Mesenchymal stem cell (in vitro differentiated cells and primary cell): Measurements from ENCODE around the gene CFAP97D1.

ENCODE experiments used
- DNase-seq: peaks from one replicate; pipeline ENCODE4 v3.0.0-alpha.2; 2013
- H2AFZ ChIP-seq: one replicate; pipeline ENCODE4 v1.6.1; 2013; ENCODE audit warnings: low read depth, mild to moderate bottlenecking, control low read depth, inconsistent platforms, low read length, moderate library complexity
- H2AK5ac ChIP-seq: 2 replicates; pipeline ENCODE4 v1.6.1; 2013; ENCODE audit warnings: low read length, moderate library complexity, mild to moderate bottlenecking, inconsistent platforms; ENCODE audit not compliant: severe bottlenecking
- H2BK120ac ChIP-seq: one replicate; pipeline ENCODE4 v1.6.1; 2013; ENCODE audit warnings: low read depth, mild to moderate bottlenecking, inconsistent platforms, low read length, moderate library complexity
- H2BK12ac ChIP-seq, 2 experiments: one replicate each; pipeline ENCODE4 v1.6.1; 2013; ENCODE audit warnings: inconsistent platforms in 2 of 2, low read length in 2 of 2, mild to moderate bottlenecking in 2 of 2, moderate library complexity in 2 of 2, control low read depth in 1 of 2
- H2BK15ac ChIP-seq: one replicate; pipeline ENCODE4 v1.6.1; 2013; ENCODE audit warnings: mild to moderate bottlenecking, low read depth, inconsistent platforms; ENCODE audit not compliant: poor library complexity, severe bottlenecking
- H2BK5ac ChIP-seq: 2 replicates; pipeline ENCODE4 v1.6.1; 2013; ENCODE audit warnings: low read depth, mild to moderate bottlenecking, low read length, control low read depth, inconsistent platforms; ENCODE audit not compliant: poor library complexity, severe bottlenecking
- H3K14ac ChIP-seq, 2 experiments: one replicate each; pipeline ENCODE4 v1.6.1; 2013; ENCODE audit warnings: inconsistent platforms in 2 of 2, low read length in 2 of 2, control low read depth in 1 of 2, mild to moderate bottlenecking in 1 of 2, moderate library complexity in 1 of 2
- H3K18ac ChIP-seq, 2 experiments: one replicate each; pipeline ENCODE4 v1.6.1; 2013; ENCODE audit warnings: inconsistent platforms in 2 of 2, low read length in 2 of 2, control low read depth in 1 of 2, low read depth in 1 of 2, mild to moderate bottlenecking in 1 of 2
- H3K23ac ChIP-seq, 2 experiments: one replicate each; pipeline ENCODE4 v1.6.1; 2013; ENCODE audit warnings: inconsistent platforms in 2 of 2, low read length in 2 of 2, mild to moderate bottlenecking in 2 of 2, moderate library complexity in 2 of 2, control low read depth in 1 of 2
- H3K27ac ChIP-seq: 2 replicates; pipeline ENCODE4 v1.5.1; 2013; ENCODE audit warnings: mild to moderate bottlenecking, moderate library complexity, low read length, control low read depth, inconsistent platforms; ENCODE audit not compliant: poor library complexity, severe bottlenecking
- H3K27me3 ChIP-seq, 2 experiments: 2 replicates each; pipeline versions ENCODE4 v1.6.1 to v1.7.0; 2013; ENCODE audit warnings: low read length in 2 of 2, mild to moderate bottlenecking in 2 of 2, moderate library complexity in 2 of 2, control low read depth in 1 of 2, inconsistent platforms in 1 of 2; ENCODE audit not compliant: control insufficient read depth in 1 of 2, insufficient read depth in 1 of 2
- H3K36me3 ChIP-seq, 2 experiments: 2 replicates each; pipeline versions ENCODE4 v1.6.1 to v1.7.0; 2013; ENCODE audit warnings: low read length in 2 of 2, control low read depth in 1 of 2, inconsistent platforms in 1 of 2, low read depth in 1 of 2, mild to moderate bottlenecking in 1 of 2; ENCODE audit not compliant: insufficient read depth in 2 of 2, control insufficient read depth in 1 of 2
- H3K4ac ChIP-seq, 2 experiments: one replicate each; pipeline ENCODE4 v1.6.1; 2013; ENCODE audit warnings: inconsistent platforms in 2 of 2, low read length in 2 of 2, mild to moderate bottlenecking in 2 of 2, moderate library complexity in 2 of 2, control low read depth in 1 of 2, low read depth in 1 of 2
- H3K4me1 ChIP-seq: 2 replicates; pipeline ENCODE4 v1.6.1; 2013; ENCODE audit warnings: low read depth, low read length, control low read depth; ENCODE audit not compliant: control insufficient read depth, insufficient read depth
- H3K4me2 ChIP-seq: 2 replicates; pipeline ENCODE4 v1.6.1; 2013; ENCODE audit warnings: low read length, mild to moderate bottlenecking, inconsistent platforms; ENCODE audit not compliant: poor library complexity, severe bottlenecking
- H3K4me3 ChIP-seq, 2 experiments: 2 replicates each; pipeline versions ENCODE4 v1.5.1 to v1.7.0; 2013; ENCODE audit warnings: low read length in 2 of 2, mild to moderate bottlenecking in 2 of 2, control low read depth in 1 of 2, low read depth in 1 of 2; ENCODE audit not compliant: insufficient read depth in 1 of 2
- H3K79me1 ChIP-seq: replicated peaks from 2 replicates; pipeline ENCODE4 v1.6.1; 2013; ENCODE audit warnings: mild to moderate bottlenecking, control low read depth, low read length, inconsistent platforms; ENCODE audit not compliant: poor library complexity, severe bottlenecking
- H3K9ac ChIP-seq: 2 replicates; pipeline ENCODE4 v1.7.0; 2013; ENCODE audit warnings: mild to moderate bottlenecking, low read length, moderate library complexity
- H3K9me3 ChIP-seq: 2 replicates; pipeline ENCODE4 v1.7.0; 2013; ENCODE audit warnings: mild to moderate bottlenecking, low read length; ENCODE audit not compliant: control insufficient read depth
- H4K8ac ChIP-seq: one replicate; pipeline ENCODE4 v1.6.1; 2013; ENCODE audit warnings: inconsistent platforms, mild to moderate bottlenecking, low read length, moderate library complexity
- H4K91ac ChIP-seq: one replicate; pipeline ENCODE4 v1.6.1; 2013; ENCODE audit warnings: mild to moderate bottlenecking, low read length, inconsistent platforms
- WGBS: methylation state at CpG from one replicate; pipeline ENCODE4 v1.1.7; 2013; ENCODE audit warnings: mixed read lengths; 5-methylcytosine and 5-hydroxymethylcytosine counted together

The CFAP97D1 gene

GRCh38 chr17:43772877-43773648, 7.2 kb upstream of the CFAP97D1 start:
- Histone ChIP-seq H3K4ac (no peak overlapping the region), H4K91ac (no peak overlapping the region), H2BK120ac (no peak overlapping the region), H3K18ac (no peak overlapping the region), H3K14ac (no peak overlapping the region), H3K27me3 (no peaks in the 10 kb centered on the region), H2AFZ (no peak overlapping the region), H4K8ac (no peak overlapping the region), H3K4me2 (no peak overlapping the region), H3K27ac (no peak overlapping the region), H3K9me3 (no peaks in the 10 kb centered on the region), H3K36me3 (peaks cover 72 to 83% of the 10 kb centered on the region in 2 experiments), H3K23ac (no peak overlapping the region), H2BK12ac (no peak overlapping the region), H3K4me1 (peaks cover 13% of the 10 kb centered on the region), H2AK5ac (no peak overlapping the region), H3K79me1 (peaks cover 46% of the 10 kb centered on the region), H2BK5ac (no peak overlapping the region), H3K9ac (no peak overlapping the region), H3K4me3 (no peak overlapping the region), H2BK15ac (no peak overlapping the region)
- DNase-seq: no peak
- 94% methylated on average over 10 of the region's 10 CpGs for WGBS

GRCh38 chr17:43774304-43775250, 5.7 kb upstream of the CFAP97D1 start:
- Histone ChIP-seq H4K91ac (no peak overlapping the region), H3K4me3 (no peak overlapping the region), H3K9me3 (no peaks in the 10 kb centered on the region), H2BK5ac (no peak overlapping the region), H2BK15ac (no peak overlapping the region), H2AFZ (no peak overlapping the region), H2BK12ac (no peak overlapping the region), H3K27ac (no peak overlapping the region), H2AK5ac (no peak overlapping the region), H3K79me1 (peaks cover 46% of the 10 kb centered on the region), H3K4me2 (peak overlapping the region; percentile 7), H3K4ac (no peak overlapping the region), H3K27me3 (peaks cover 0 to 3% of the 10 kb centered on the region in 2 experiments), H3K9ac (no peak overlapping the region), H3K4me1 (peaks cover 16% of the 10 kb centered on the region), H3K23ac (no peak overlapping the region), H3K36me3 (peaks cover 60 to 67% of the 10 kb centered on the region in 2 experiments), H3K18ac (no peak overlapping the region), H3K14ac (no peak overlapping the region), H2BK120ac (no peak overlapping the region), H4K8ac (no peak overlapping the region)
- DNase-seq: no peak
- WGBS: 97% methylated on average over 16 of the region's 16 CpGs

- Histone ChIP-seq H3K4me2 (peak within 1 kb of the TSS; percentile 94), H4K91ac (peak within 1 kb of the TSS; percentile 94), H3K9ac (peak within 1 kb of the TSS; percentile 98), H2BK15ac (peak within 1 kb of the TSS; percentile 87), H3K14ac (peak within 1 kb of the TSS; percentile 12 to 62), H4K8ac (peak within 1 kb of the TSS; percentile 93), H3K4me3 (peak within 1 kb of the TSS; percentile 80 to 84), H3K9me3 (no peaks in the 10 kb centered on the region), H3K36me3 (peaks cover 30 to 33% of the 10 kb centered on the region in 2 experiments), H2BK5ac (peak within 1 kb of the TSS; percentile 94), H3K23ac (no peak within 1 kb of the TSS), H3K18ac (peak within 1 kb of the TSS; percentile 92), H3K27ac (peak within 1 kb of the TSS; percentile 48), H3K27me3 (peaks cover 3 to 21% of the 10 kb centered on the region in 2 experiments), H2AFZ (peak within 1 kb of the TSS; percentile 67), H3K79me1 (peaks cover 27% of the 10 kb centered on the region), H2AK5ac (no peak within 1 kb of the TSS), H2BK120ac (peak within 1 kb of the TSS; percentile 97), H2BK12ac (peak within 1 kb of the TSS in 1 of 2 experiments; percentile 83), H3K4ac (peak within 1 kb of the TSS; percentile 96 to 98), H3K4me1 (peaks cover 13% of the 10 kb centered on the region)
- peak; percentile 97 for DNase-seq
- under 1% methylated on average over 86 of the region's 100 CpGs for WGBS
Measured at GRCh38 chr17:43778337-43779144, 1.7 kb upstream of the CFAP97D1 start, which contains the start of gene DUSP3. DUSP3 (minus strand) TSS chr17:43778977; CDS start chr17:43778924, 53 bp downstream.
